KG1 (cell line): ENCODE measurements around the gene GSX1.

Experiments used
- DNase-seq: peaks from one replicate; lab custom pipeline; 2025; lab: John Stamatoyannopoulos, UW

GSX1 gene

GRCh38 chr13:27834095-27834494 is 41.8 kb downstream of the GSX1 start:
- no peak for DNase-seq

DNA sequence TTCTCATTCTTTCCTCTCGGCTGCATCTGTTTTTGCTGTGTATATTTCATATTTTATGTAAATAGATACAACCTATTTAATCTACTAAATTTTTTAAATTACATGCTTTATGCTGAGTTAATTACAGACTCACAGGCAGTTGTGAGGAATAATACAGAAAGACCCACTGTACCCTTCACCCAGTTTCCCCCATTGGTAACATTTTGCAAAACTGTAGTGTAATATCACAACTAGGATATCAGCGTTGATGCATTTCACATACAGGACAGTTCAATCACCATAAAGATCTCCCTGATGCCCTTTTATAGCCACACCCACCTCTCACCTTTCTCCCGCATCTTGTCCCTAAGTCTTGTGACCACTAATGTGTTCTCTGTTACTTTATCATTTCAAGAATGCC is 43.5 kb downstream of the GSX1 start:
- no peak for DNase-seq

DNA sequence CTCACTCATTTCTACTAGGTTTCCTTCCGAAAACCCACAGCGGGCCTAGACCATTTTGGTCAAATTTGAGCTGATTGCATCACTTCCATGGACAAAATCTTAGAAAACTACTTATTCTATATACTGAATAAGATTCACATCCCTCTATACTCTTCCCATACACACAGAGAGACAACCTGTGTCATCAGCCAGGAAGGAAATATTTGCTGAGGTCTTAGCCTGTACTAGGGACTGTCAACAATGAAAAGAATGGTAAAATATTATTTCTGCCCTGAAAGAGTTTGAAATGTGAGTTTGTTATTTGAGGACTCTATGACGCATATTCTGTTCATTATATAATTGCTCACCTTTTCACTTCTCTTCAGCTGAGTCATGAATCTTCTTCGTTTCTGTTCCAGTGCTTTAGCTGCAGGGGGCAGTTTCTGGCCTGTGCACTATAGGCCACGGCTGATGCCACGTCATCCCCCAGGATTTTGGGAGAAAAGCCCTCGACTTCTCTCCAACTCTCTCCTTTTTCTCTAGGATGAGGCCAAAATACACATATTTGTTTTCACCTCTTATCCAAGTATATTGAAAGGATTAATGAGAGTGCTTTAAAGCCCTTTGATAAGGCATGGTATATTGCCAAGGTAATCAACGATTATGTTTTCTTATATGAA is 47.7 kb downstream of the GSX1 start:
- no peak for DNase-seq

GRCh38 chr13:27842571-27842970 is 50.3 kb downstream of the GSX1 start:
- DNase-seq = no peak
